ENCODE results near the gene HECTD4.

- no peak for TF ChIP-seq YY1 (IDR thresholded peaks at IDR 0.05; ENCODE audit: insufficient read depth, insufficient read length)
- TF ChIP-seq SUZ12 (IDR thresholded peaks at IDR 0.05; ENCODE audit: extremely low read depth, insufficient read depth, insufficient read length) = no peak
Observed at GRCh38 chr12:112319395-112319794, 62.8 kb downstream of the HECTD4 start.

Data from NT2/D1 (cell line).